Activated CD4-positive, CD25-positive, alpha-beta regulatory T cell treated with anti-CD3 and anti-CD28 coated beads, Interleukin-2, amount 50 U/mL, for 72 hours (primary cell): ENCODE data around the gene IFIT1.
"Not testable (repeated sequence)": the region's sequence is repeated elsewhere in the genome, so short reads cannot be mapped to it uniquely, and the experiment has no call there.

Experiments used
- DNase-seq: peaks from one replicate; pipeline ENCODE4 v3.0.0; 2021

The IFIT1 gene

DNA sequence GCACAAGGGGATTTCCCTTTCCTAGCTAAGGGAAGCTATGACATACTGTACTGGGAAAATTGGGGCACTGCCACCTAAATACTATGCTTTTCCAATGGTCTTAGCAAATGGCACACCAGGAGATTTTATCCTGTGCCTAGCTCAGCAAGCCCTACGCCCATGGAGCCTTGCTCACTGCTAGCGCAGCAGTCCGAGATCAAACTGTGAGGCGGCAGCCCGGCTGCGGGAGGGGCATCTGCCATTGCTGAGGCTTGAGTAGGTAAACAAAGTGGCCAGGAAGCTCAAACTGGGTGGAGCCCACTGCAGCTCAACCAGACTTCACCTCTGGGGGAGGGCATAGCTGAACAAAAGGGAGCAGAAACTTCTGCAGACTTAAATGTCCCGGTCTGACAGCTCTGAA, 52.4 kb downstream of the IFIT1 start:
- not testable (repeated sequence) for DNase-seq

DNA sequence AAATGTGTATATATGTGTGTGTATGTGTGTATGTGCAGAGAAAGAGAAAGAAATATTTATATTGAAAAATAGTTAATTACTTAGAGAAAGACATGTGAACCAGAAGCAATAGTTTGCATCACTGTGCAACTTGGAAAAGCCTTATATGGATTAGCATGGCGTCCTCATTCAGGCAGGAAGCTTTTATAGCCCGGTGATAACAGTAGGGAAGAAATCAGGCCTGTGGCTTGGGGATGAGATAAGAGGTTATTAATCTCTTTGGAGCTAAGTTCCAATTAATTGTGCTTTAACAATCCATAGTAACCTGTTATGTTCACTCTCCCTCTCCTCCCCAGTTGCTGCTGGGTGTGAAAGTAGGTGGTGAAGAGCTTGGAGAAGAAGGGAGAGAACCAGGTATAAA, 58.5 kb downstream of the IFIT1 start:
- no peak for DNase-seq

DNA sequence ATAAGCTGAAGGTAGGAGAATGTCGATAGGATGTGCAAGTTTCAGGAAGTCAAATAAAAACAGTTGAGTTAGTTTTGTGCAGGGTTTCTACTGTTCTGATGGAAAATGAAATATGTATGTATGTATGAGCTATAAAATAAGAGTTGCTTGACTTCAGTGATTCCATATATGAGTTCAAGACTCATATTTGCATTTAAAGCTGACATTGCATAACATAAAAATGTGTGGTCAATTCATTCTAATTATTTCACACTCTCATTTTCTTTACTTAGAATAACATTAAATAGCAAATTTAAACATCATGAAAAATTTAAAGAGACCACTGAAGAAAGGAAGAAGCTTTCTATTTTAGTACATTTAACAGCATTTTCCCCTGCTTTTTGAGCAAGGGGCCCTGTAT, 59.8 kb downstream of the IFIT1 start:
- no peak for DNase-seq

DNA sequence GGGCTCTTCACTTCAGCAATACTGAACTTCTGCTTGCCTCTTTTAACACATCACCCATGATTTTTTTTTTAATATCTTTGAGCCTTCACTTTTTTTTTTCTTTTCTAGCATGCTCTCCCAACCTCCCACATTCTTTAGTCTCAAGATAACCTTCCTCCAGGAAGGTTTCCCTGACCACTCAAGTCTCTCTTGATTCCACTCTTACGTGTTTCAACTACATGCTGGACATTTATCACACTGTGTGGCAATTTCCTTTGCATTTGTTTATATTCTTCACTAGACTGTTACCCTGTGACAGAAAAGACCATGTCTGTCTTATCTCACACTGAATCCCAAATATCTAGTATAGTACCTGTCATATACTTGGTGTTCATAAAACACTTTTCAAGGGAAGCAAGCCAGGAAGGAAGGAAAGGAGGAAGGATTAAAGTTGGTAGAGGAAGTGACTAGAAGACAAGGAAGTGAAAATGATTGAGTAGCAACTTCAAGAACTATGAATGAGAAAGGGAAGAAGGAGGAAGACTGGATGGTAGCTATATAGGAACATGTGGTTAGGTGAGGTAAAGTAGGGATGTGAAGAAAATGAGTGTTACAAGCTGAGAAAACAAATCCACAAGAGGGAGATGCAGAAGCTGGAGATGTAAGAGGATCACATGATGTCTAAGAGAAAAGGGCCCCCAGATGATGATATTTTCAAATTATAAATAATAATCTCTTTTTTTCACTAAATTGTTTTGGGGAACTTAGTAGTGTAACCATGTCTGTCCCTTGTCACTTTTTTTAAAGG, 62.3 kb downstream of the IFIT1 start:
- no peak for DNase-seq
